Suprapubic skin (tissue), 4 donors: ENCODE data around the gene CNFN.

ENCODE experiments used
- CTCF ChIP-seq, 2 donors: fragments of 200-600 bp in 1 of 2; fragments of 450-650 bp in 1 of 2; sonication (generic) in 1 of 2; IDR thresholded peaks; one replicate each; pipeline ENCODE4 v1.5.1; 2016 to 2019; ENCODE audit warnings: antibody characterized with exemption in 2 of 2, mild to moderate bottlenecking in 1 of 2, moderate library complexity in 1 of 2
- EP300 ChIP-seq: sonication (generic); formaldehyde crosslinking; IDR thresholded peaks from one replicate; pipeline ENCODE4 v1.6.1; 2017; ENCODE audit warnings: antibody characterized with exemption
- POLR2A ChIP-seq, 2 donors: fragments of 450-650 bp; IDR thresholded peaks; one replicate each; pipeline ENCODE4 v1.6.1; 2017; ENCODE audit warnings: antibody characterized with exemption in 2 of 2, mild to moderate bottlenecking in 2 of 2, moderate library complexity in 2 of 2
- POLR2AphosphoS5 ChIP-seq, 3 donors: sonication (generic); formaldehyde crosslinking; IDR thresholded peaks; one replicate each; pipeline ENCODE4 v1.6.1; 2017; ENCODE audit warnings: antibody characterized with exemption in 3 of 3

- TF ChIP-seq POLR2A (IDR thresholded peaks at IDR 0.05) (no peak), CTCF (IDR thresholded peaks at IDR 0.05) (no peak), POLR2AphosphoS5 (IDR thresholded peaks at IDR 0.05) (no peak), EP300 (no peak)
These were observed 17.7 kb upstream of the CNFN start for GRCh38 chr19:42407816-42408175.
